ENCODE data around the gene TTC7B. TPM values are rescaled to one million over a fixed set of nuclear protein-coding genes. Genes with fewer than 3 reads are reported as not detected.

The TTC7B gene
- polyA plus RNA-seq, 1 donor from 2014 or later, result 19.9 TPM

- TF ChIP-seq REST (IDR thresholded peaks at IDR 0.05; ENCODE audit: borderline replicate concordance) (no peak), CTCF (IDR thresholded peaks at IDR 0.05; ENCODE audit: poor library complexity, severe bottlenecking) (no peak), EZH2 (IDR thresholded peaks at IDR 0.05; ENCODE audit: borderline replicate concordance, insufficient read depth, low read length, poor library complexity, severe bottlenecking) (no peak), EP300 (conservative IDR thresholded peaks at IDR 0.05; ENCODE audit: poor library complexity, severe bottlenecking) (no peak), POLR2AphosphoS5 (IDR thresholded peaks at IDR 0.05) (no peak), MXI1 (conservative IDR thresholded peaks at IDR 0.05; ENCODE audit: poor library complexity, severe bottlenecking) (no peak), TAF1 (IDR thresholded peaks at IDR 0.05; ENCODE audit: low read depth) (no peak), SMC3 (conservative IDR thresholded peaks at IDR 0.05; ENCODE audit: poor library complexity) (no peak), RAD21 (conservative IDR thresholded peaks at IDR 0.05) (no peak)
- Histone ChIP-seq H3K4me2 (ENCODE audit: low read length) (no peak overlapping the region), H3F3A (ENCODE audit: insufficient read depth, low read length, poor library complexity, severe bottlenecking) (no peaks in the 10 kb centered on the region), H3K9me2 (ENCODE audit: insufficient read depth, low read length) (no peaks in the 10 kb centered on the region), H3K9ac (ENCODE audit: low read length) (no peak overlapping the region), H3K79me2 (replicated peaks; ENCODE audit: insufficient read depth, low read length) (no peaks in the 10 kb centered on the region), H4K20me1 (ENCODE audit: insufficient read depth) (no peaks in the 10 kb centered on the region), H2AFZ (ENCODE audit: low read depth, low read length) (no peak overlapping the region), H3K9me3 (ENCODE audit: low read length) (no peaks in the 10 kb centered on the region), H3K36me3 (ENCODE audit: insufficient read depth, low read length) (no peaks in the 10 kb centered on the region), H3K4me3 (ENCODE audit: low read length) (no peak overlapping the region), H3K27ac (ENCODE audit: low read length) (no peak overlapping the region), H3K27me3 (ENCODE audit: insufficient read depth, low read depth, low read length) (no peaks in the 10 kb centered on the region)
These were observed 276.2 kb downstream of the TTC7B start for GRCh38 chr14:90539996-90540395.

- TF ChIP-seq POLR2AphosphoS5 (IDR thresholded peaks at IDR 0.05) (no peak), MXI1 (conservative IDR thresholded peaks at IDR 0.05; ENCODE audit: poor library complexity, severe bottlenecking) (no peak), REST (IDR thresholded peaks at IDR 0.05; ENCODE audit: borderline replicate concordance) (no peak), EZH2 (IDR thresholded peaks at IDR 0.05; ENCODE audit: borderline replicate concordance, insufficient read depth, low read length, poor library complexity, severe bottlenecking) (no peak), CTCF (IDR thresholded peaks at IDR 0.05; ENCODE audit: poor library complexity, severe bottlenecking) (no peak)
- Histone ChIP-seq H3K4me3 (ENCODE audit: low read length) (no peak overlapping the region), H3K9ac (ENCODE audit: low read length) (no peak overlapping the region), H4K20me1 (ENCODE audit: insufficient read depth) (no peaks in the 10 kb centered on the region), H3K27me3 (ENCODE audit: insufficient read depth, low read depth, low read length) (no peaks in the 10 kb centered on the region), H3K4me2 (ENCODE audit: low read length) (no peak overlapping the region), H3K9me3 (ENCODE audit: low read length) (no peaks in the 10 kb centered on the region), H2AFZ (ENCODE audit: low read depth, low read length) (no peak overlapping the region), H3K79me2 (replicated peaks; ENCODE audit: insufficient read depth, low read length) (no peaks in the 10 kb centered on the region), H3K9me2 (ENCODE audit: insufficient read depth, low read length) (no peaks in the 10 kb centered on the region), H3F3A (ENCODE audit: insufficient read depth, low read length, poor library complexity, severe bottlenecking) (no peaks in the 10 kb centered on the region), H3K36me3 (ENCODE audit: insufficient read depth, low read length) (no peaks in the 10 kb centered on the region), H3K27ac (ENCODE audit: low read length) (no peak overlapping the region)
These were observed 276.8 kb downstream of the TTC7B start for GRCh38 chr14:90539496-90539775.
